HFFc6 (cell line): ENCODE results near the gene STAB2. TPM values are rescaled to one million over a fixed set of nuclear protein-coding genes. Genes with fewer than 3 reads are reported as not detected.

Experiments used
- DNase-seq: peaks from one replicate; pipeline ENCODE4 v3.0.0-alpha.2; 2018
- H3K27ac Mint-ChIP-seq: 2 replicates; pipeline ENCODE4 v1.8.0; 2020; ENCODE audit warnings: mild to moderate bottlenecking, mixed read lengths
- H3K27me3 Mint-ChIP-seq: 2 replicates; pipeline ENCODE4 v1.8.0; 2021; ENCODE audit warnings: mild to moderate bottlenecking, moderate library complexity, mixed read lengths; ENCODE audit not compliant: insufficient read depth
- H3K36me3 Mint-ChIP-seq: 2 replicates; pipeline ENCODE4 v1.8.0; 2021; ENCODE audit warnings: low read depth, mixed read lengths
- H3K4me1 Mint-ChIP-seq: 2 replicates; pipeline ENCODE4 v1.8.0; 2020; ENCODE audit warnings: low read depth, mixed read lengths
- H3K4me3 Mint-ChIP-seq: 2 replicates; pipeline ENCODE4 v1.8.0; 2020; ENCODE audit warnings: mild to moderate bottlenecking, moderate library complexity, mixed read lengths
- H3K9me3 Mint-ChIP-seq: 2 replicates; pipeline ENCODE4 v1.8.0; 2020; ENCODE audit warnings: mild to moderate bottlenecking, mixed read lengths
- CTCF ChIP-seq: fragments of 200-600 bp; sonication (generic); IDR thresholded peaks from 2 replicates; pipeline ENCODE4 v1.5.0; 2021; ENCODE audit warnings: antibody characterized with exemption, mild to moderate bottlenecking
- total RNA-seq, 6 experiments: library from RNA; stranded (reverse); fragmentation: NEBNext Ultra II Directional; extraction: Animal tissue kit (Norgen Biotek cat#: 25700); gene quantifications; 2 replicates in 1 of 6; 3 replicates in 5 of 6; pipeline ENCODE4 v1.2.3, GENCODE V29; 2021

The STAB2 gene
- total RNA-seq, 6 experiments from 2014 or later, result not detected

GRCh38 chr12:103712216-103712615, 125.1 kb downstream of the STAB2 start:
- Mint-ChIP-seq H3K27me3 (peaks cover 17% of the 10 kb centered on the region), H3K9me3 (no peaks in the 10 kb centered on the region), H3K4me1 (no peaks in the 10 kb centered on the region), H3K4me3 (no peak overlapping the region), H3K36me3 (no peaks in the 10 kb centered on the region), H3K27ac (no peak overlapping the region)
- no peak for TF ChIP-seq CTCF
- no peak for DNase-seq

GRCh38 chr12:103715494-103715893, 128.4 kb downstream of the STAB2 start:
- Mint-ChIP-seq H3K9me3 (no peaks in the 10 kb centered on the region), H3K4me1 (no peaks in the 10 kb centered on the region), H3K4me3 (no peak overlapping the region), H3K27me3 (peaks cover 17% of the 10 kb centered on the region), H3K27ac (no peak overlapping the region), H3K36me3 (no peaks in the 10 kb centered on the region)
- TF ChIP-seq CTCF, result no peak
- DNase-seq, result no peak

- Mint-ChIP-seq H3K27me3 (peaks cover 17% of the 10 kb centered on the region), H3K36me3 (no peaks in the 10 kb centered on the region), H3K4me3 (no peak overlapping the region), H3K27ac (no peak overlapping the region), H3K4me1 (no peaks in the 10 kb centered on the region), H3K9me3 (no peaks in the 10 kb centered on the region)
- no peak for DNase-seq
- TF ChIP-seq CTCF, result no peak
These were observed 129.6 kb downstream of the STAB2 start for GRCh38 chr12:103716517-103717196.

GRCh38 chr12:103725398-103725797, 138.3 kb downstream of the STAB2 start:
- H3K4me1 Mint-ChIP-seq, result no peaks in the 10 kb centered on the region
- TF ChIP-seq CTCF, result no peak
- no peaks in the 10 kb centered on the region for H3K27me3 Mint-ChIP-seq
- H3K27ac Mint-ChIP-seq, result no peak overlapping the region
- no peak overlapping the region for H3K4me3 Mint-ChIP-seq
- DNase-seq, result no peak
- no peaks in the 10 kb centered on the region for H3K36me3 Mint-ChIP-seq
- no peaks in the 10 kb centered on the region for H3K9me3 Mint-ChIP-seq

GRCh38 chr12:103727638-103728037, 140.6 kb downstream of the STAB2 start:
- Mint-ChIP-seq H3K4me1 (no peaks in the 10 kb centered on the region), H3K27ac (no peak overlapping the region), H3K27me3 (peaks cover 7% of the 10 kb centered on the region), H3K4me3 (no peak overlapping the region), H3K9me3 (no peaks in the 10 kb centered on the region), H3K36me3 (no peaks in the 10 kb centered on the region)
- DNase-seq, result no peak
- no peak for TF ChIP-seq CTCF
